HG02885 (cell line): ENCODE results near the gene B3GALNT2.

ENCODE experiments used
- ATAC-seq: cut with Tn5 transposase; IDR thresholded peaks from one replicate; pipeline ENCODE4 v1.9.1; 2021; ENCODE audit warnings: mild to moderate bottlenecking; ENCODE audit not compliant: unreplicated experiment, poor library complexity

The B3GALNT2 gene

GRCh38 chr1:235415008-235415904 lies 89.0 kb downstream of the B3GALNT2 start:
- ATAC-seq = peak; percentile 66

DNA sequence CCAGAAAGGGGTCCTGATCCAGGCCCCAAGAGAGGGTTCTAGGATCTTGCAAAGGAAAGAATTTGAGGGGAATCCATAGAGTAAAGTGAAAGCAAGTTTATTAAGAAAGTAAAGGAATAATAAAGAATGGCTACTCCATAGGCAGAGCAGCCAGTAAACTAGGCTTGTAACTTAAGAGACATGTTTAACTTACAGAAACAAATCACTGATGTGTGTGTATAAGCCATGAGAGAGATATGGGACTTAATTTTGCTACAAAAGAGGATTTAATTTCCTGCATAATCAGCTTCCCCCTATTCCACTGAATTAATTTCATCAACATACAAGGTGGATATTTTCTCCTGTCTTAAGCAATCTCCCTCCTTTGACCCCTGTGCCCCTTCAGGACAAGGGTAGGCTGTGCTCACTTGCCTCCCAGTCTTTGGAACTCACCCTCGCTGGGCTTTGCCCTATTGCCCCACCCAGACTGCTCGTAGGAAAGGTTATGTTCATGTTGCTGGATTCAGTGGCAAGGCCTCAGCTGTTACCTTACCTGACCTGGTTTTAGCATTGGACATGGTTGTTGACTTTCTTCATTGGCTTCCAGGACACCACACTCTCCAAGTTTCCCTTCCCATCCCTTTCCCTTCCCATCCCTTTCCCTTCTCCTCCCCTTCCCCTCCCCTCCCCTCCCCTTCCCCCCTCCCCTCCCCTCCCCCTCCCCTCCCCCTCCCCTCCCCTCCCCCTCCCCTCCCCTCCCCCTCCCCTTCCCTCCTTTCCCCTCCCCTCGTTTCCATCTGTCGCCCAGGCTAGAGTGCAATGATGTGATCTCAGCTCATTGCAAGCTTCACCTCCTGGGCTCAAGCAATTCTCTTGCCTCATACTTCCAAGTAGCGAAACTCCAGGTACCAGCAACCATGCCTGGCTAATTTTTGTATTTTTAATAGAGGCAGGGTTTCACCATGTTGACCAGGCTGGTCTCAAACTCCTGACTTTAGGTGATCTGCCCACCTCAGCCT lies 92.5 kb downstream of the B3GALNT2 start:
- no peak for ATAC-seq

DNA sequence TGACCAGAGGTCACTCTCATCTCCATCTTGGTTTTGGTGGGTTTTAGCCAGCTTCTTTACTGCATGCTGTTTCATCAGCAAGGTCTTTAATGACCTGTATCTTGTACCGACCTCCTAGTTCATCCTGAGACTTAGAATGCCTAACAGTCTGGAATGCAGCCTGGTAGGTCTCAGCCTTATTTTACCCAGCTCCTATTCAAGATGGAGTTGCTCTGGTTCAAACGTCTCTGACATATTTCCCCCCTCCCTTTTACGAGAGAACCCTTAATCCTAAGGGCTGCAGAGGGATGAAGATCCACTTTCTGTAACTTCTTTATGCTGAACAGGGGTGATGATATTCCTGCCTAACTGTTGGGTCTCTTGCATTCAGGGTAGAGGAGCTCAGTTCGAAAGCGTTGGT lies 93.8 kb downstream of the B3GALNT2 start:
- ATAC-seq = no peak

GRCh38 chr1:235409042-235409820 lies 95.0 kb downstream of the B3GALNT2 start:
- no peak for ATAC-seq

GRCh38 chr1:235408503-235408960 lies 95.7 kb downstream of the B3GALNT2 start:
- ATAC-seq = no peak

DNA sequence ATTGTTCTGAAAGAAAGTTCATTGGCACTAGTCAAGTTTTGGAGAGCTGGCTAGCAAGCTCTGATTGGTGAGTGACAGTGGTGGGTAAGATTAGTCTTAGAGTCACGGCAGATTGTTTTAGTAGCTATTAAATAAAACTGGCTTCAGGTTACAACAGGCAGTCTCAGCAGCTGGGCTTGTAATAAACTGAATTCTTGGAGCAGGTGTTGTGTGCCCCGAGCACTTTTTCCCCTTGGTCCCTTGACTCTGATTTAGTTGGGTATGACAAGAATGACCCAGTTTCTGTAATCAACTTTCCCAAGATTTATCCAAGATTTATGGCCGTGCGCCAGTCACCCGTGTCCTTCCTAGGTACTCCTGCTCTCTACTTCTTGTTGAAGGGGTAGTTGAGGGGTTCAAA lies 96.8 kb downstream of the B3GALNT2 start:
- no peak for ATAC-seq

DNA sequence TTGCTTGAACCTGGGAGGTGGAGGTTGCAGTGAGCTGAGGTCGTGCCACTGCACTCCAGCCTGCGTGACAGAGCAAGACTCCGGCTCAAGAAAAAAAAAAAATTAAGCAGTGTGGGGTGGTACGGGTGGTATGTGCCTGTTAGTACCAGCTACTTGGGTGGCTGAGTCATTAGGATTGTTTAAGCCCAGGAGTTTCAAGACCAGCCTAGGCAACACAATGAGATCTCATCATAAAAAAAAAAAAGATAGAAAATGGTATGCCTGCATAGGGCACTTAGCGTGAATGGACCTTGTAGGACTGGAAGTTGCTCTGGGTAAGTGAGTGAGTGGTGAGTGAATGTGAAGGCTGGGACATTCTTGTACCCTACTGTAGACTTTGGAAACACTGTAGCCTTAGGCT lies 100.1 kb downstream of the B3GALNT2 start:
- ATAC-seq = no peak

- no peak for ATAC-seq
Measured at GRCh38 chr1:235403593-235403992, 100.7 kb downstream of the B3GALNT2 start.

- no peak for ATAC-seq
Measured at GRCh38 chr1:235402457-235403200, 101.6 kb downstream of the B3GALNT2 start.

DNA sequence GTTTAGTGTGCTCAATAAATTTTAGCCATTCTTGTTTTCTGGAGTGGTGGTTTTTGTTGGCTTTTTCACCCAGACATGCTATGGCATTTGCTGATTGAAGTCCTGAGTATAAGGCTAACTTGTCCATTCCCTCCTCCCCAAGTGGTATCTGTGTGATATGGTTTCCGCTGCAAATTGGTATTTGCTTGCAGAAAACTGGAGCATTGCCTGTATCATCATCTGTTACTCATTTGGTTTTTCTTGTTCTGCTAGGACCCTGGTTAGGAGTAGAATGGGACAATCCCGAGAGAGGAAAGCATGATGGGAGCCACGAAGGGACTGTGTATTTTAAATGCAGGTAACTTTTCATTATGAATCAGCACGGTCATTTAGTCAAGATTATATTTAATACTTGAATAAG lies 103.0 kb downstream of the B3GALNT2 start:
- ATAC-seq = no peak
